ENCODE data around the gene GIMAP1.

GIMAP1 gene

DNA sequence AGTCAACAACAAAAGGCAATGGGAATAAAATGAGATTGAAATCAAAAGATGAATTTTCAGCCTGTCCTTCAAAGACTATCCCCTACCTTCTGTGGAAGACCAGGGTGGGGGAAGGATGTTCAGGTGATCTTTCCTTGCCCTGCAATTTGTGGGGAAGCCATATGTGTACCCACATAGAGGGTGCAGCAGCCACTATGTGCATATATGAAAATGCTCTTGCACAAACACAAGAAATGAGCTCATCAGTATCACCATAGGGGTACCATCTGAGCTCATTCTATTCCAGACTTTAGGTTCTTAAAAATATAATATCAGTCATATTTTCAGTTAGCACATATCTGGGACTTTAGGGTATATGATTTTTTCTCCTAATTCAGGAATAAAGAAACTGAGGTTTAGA lies 38.5 kb downstream of the GIMAP1 start:
- no peak overlapping the region for H3K27ac ChIP-seq (ENCODE audit: low read length)
- H3K4me3 ChIP-seq (ENCODE audit: low read length), result no peak overlapping the region
- no peak overlapping the region for H2AFZ ChIP-seq (ENCODE audit: low read depth, low read length)
- no peak overlapping the region for H3K4me2 ChIP-seq (ENCODE audit: low read length)
- no peaks in the 10 kb centered on the region for H3K79me2 ChIP-seq (ENCODE audit: low read length)
- H3K9me3 ChIP-seq (ENCODE audit: insufficient read depth, low read length), result no peaks in the 10 kb centered on the region
- no peaks in the 10 kb centered on the region for H3K36me3 ChIP-seq (replicated peaks; ENCODE audit: low read depth, low read length)
- H3K4me1 ChIP-seq (ENCODE audit: low read length), result peaks cover 18% of the 10 kb centered on the region
- H3K27me3 ChIP-seq (ENCODE audit: low read depth, low read length), result 0 out of 2 replicates have a peak, but pooled peaks cover 4% of the 10 kb centered on the region
- no peaks in the 10 kb centered on the region for H4K20me1 ChIP-seq (ENCODE audit: insufficient read depth, low read length)
- TF ChIP-seq, protein P1, sequence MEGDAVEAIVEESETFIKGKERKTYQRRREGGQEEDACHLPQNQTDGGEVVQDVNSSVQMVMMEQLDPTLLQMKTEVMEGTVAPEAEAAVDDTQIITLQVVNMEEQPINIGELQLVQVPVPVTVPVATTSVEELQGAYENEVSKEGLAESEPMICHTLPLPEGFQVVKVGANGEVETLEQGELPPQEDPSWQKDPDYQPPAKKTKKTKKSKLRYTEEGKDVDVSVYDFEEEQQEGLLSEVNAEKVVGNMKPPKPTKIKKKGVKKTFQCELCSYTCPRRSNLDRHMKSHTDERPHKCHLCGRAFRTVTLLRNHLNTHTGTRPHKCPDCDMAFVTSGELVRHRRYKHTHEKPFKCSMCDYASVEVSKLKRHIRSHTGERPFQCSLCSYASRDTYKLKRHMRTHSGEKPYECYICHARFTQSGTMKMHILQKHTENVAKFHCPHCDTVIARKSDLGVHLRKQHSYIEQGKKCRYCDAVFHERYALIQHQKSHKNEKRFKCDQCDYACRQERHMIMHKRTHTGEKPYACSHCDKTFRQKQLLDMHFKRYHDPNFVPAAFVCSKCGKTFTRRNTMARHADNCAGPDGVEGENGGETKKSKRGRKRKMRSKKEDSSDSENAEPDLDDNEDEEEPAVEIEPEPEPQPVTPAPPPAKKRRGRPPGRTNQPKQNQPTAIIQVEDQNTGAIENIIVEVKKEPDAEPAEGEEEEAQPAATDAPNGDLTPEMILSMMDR (IDR thresholded peaks at IDR 0.05; ENCODE audit: low read depth, low read length), result no peak
- TF ChIP-seq EZH2phosphoT487 (IDR thresholded peaks at IDR 0.05; ENCODE audit: low read depth), result no peak
- no peak overlapping the region for H3K9ac ChIP-seq (ENCODE audit: low read length)

DNA sequence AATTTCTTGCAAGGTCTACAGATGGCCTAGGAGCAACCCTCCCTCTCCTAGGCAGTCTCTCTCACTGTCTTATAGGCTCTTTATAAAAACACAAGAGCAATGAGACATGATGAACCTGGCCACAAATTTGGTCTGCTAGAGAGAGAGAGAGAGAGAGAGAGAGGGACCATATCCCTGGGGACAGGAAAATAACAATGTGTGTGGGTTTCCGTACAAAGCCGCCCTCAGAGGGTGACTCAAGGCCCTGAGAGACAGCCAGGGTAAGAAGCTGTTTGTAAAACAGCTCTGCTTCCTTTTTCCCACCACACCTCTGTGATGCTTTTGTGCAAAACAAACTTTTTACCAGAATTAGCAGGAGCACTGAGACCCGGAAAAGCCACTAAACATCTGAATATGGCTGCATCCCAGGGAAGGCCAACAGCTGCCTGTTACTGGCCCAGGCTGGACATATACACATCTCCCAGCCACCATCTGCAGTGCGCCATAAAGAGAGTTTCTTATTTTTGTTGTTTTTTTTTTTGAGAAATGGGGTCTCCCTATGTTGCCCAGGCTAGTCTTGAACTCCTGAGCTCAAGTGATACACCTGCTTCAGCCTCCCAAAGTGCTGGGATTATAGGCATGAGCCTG lies 39.2 kb downstream of the GIMAP1 start:
- no peaks in the 10 kb centered on the region for H4K20me1 ChIP-seq (ENCODE audit: insufficient read depth, low read length)
- H3K79me2 ChIP-seq (ENCODE audit: low read length), result no peaks in the 10 kb centered on the region
- no peak for TF ChIP-seq EZH2phosphoT487 (IDR thresholded peaks at IDR 0.05; ENCODE audit: low read depth)
- TF ChIP-seq, protein P1 (IDR thresholded peaks at IDR 0.05; ENCODE audit: low read depth, low read length), result no peak
- no peaks in the 10 kb centered on the region for H3K9me3 ChIP-seq (ENCODE audit: insufficient read depth, low read length)
- no peak overlapping the region for H3K4me2 ChIP-seq (ENCODE audit: low read length)
- H3K4me1 ChIP-seq (ENCODE audit: low read length), result peaks cover 18% of the 10 kb centered on the region
- no peak overlapping the region for H3K27ac ChIP-seq (ENCODE audit: low read length)
- no peaks in the 10 kb centered on the region for H3K36me3 ChIP-seq (replicated peaks; ENCODE audit: low read depth, low read length)
- no peak overlapping the region for H3K9ac ChIP-seq (ENCODE audit: low read length)
- no peak overlapping the region for H3K4me3 ChIP-seq (ENCODE audit: low read length)
- no peak overlapping the region for H2AFZ ChIP-seq (ENCODE audit: low read depth, low read length)
- H3K27me3 ChIP-seq (ENCODE audit: low read depth, low read length), result 0 out of 2 replicates have a peak, but pooled peaks cover 4% of the 10 kb centered on the region

DNA sequence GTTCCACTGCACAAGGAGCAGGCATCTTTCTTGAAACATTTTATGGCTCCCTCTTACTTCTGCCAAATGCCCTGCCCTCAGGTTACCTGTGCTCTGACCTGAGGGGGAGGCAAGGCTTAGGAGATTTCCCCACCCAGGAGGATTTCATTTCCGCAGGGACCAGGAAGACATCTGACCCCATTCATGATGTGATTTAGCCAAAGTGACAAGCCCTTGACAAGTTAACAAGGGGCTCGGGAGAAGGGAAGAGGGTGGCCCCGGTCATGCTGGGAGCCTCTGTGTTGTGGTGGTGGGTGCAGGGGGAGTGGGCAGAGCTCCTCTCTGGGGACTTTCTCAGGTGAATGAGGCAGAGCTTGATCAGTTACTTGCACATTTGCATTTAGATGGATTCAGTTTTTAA lies 39.8 kb downstream of the GIMAP1 start:
- Histone ChIP-seq H3K36me3 (replicated peaks; ENCODE audit: low read depth, low read length) (no peaks in the 10 kb centered on the region), H3K9me3 (ENCODE audit: insufficient read depth, low read length) (no peaks in the 10 kb centered on the region), H3K27me3 (ENCODE audit: low read depth, low read length) (0 out of 2 replicates have a peak, but pooled peaks cover 4% of the 10 kb centered on the region), H4K20me1 (ENCODE audit: insufficient read depth, low read length) (no peaks in the 10 kb centered on the region), H3K4me1 (ENCODE audit: low read length) (peaks cover 18% of the 10 kb centered on the region), H3K4me2 (ENCODE audit: low read length) (no peak overlapping the region), H3K9ac (ENCODE audit: low read length) (no peak overlapping the region), H3K79me2 (ENCODE audit: low read length) (no peaks in the 10 kb centered on the region), H3K27ac (ENCODE audit: low read length) (no peak overlapping the region), H2AFZ (ENCODE audit: low read depth, low read length) (no peak overlapping the region), H3K4me3 (ENCODE audit: low read length) (no peak overlapping the region)
- TF ChIP-seq, protein P1 (IDR thresholded peaks at IDR 0.05; ENCODE audit: low read depth, low read length), result no peak
- no peak for TF ChIP-seq EZH2phosphoT487 (IDR thresholded peaks at IDR 0.05; ENCODE audit: low read depth)

DNA sequence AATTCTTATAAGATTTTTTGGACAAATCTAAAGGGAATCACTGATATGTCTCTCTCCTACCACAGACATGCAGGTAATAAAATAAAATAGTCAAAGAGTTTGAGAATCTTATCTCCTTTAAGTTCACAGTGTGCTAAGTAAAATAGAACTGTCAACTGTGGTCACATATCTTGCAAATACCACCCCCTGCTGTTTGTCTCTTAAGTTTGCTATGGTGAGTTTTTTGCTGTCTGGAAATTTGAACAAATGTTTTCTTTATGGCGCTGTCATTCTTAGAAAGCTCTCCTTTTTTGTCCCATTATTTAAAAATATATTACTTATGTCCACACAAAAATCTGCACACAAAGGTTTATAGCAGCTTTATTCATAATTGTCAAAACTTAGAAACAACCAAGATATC lies 40.4 kb downstream of the GIMAP1 start:
- no peaks in the 10 kb centered on the region for H3K9me3 ChIP-seq (ENCODE audit: insufficient read depth, low read length)
- no peak overlapping the region for H3K4me2 ChIP-seq (ENCODE audit: low read length)
- H3K4me1 ChIP-seq (ENCODE audit: low read length), result peaks cover 18% of the 10 kb centered on the region
- no peak overlapping the region for H2AFZ ChIP-seq (ENCODE audit: low read depth, low read length)
- TF ChIP-seq, protein P1 (IDR thresholded peaks at IDR 0.05; ENCODE audit: low read depth, low read length), result peak; percentile 69
- no peak for TF ChIP-seq EZH2phosphoT487 (IDR thresholded peaks at IDR 0.05; ENCODE audit: low read depth)
- H3K9ac ChIP-seq (ENCODE audit: low read length), result no peak overlapping the region
- H3K27ac ChIP-seq (ENCODE audit: low read length), result no peak overlapping the region
- H3K27me3 ChIP-seq (ENCODE audit: low read depth, low read length), result 0 out of 2 replicates have a peak, but pooled peaks cover 2% of the 10 kb centered on the region
- no peak overlapping the region for H3K4me3 ChIP-seq (ENCODE audit: low read length)
- H3K36me3 ChIP-seq (replicated peaks; ENCODE audit: low read depth, low read length), result no peaks in the 10 kb centered on the region
- H4K20me1 ChIP-seq (ENCODE audit: insufficient read depth, low read length), result no peaks in the 10 kb centered on the region
- no peaks in the 10 kb centered on the region for H3K79me2 ChIP-seq (ENCODE audit: low read length)
